Measurements from ENCODE around the gene TGFB2. TPM values are rescaled to one million over a fixed set of nuclear protein-coding genes. Genes with fewer than 3 reads are reported as not detected.

TGFB2 gene
- total RNA-seq, 4 donors from 2014 or later, result 3.3 to 9.4 (median 6.8) TPM

DNA sequence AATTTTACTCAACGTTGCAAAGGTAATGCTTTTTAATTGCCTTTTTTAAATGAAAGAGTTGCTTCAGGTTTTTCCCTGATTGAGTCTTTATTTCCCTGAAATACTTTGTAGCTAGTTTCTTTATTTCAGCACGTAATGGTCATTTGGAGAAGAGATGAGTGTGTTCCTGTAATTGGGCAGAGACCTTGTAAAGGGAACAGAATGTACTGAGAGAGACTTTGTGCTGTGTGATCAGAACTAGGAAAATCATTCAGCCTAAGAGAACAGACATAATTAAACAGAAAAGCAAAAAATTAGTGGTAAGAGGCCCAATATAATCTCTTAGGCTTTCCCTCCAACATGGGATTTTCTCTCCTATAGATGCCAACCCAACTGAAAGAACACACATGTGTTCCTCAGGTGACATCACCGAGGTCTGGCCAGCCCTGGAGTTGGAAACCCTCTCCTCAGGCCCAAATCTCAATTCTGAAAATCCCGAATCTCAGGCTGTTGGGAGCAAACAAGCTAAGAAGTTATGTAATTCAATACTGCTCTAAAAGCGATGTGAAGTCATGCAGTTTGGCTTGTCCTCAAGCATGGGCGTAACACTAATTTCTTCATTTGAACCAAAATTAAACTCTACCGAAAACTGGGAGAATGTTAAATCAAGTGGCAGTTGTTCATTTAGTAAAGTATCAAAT is 102.0 kb downstream of the TGFB2 start:
- Histone ChIP-seq H3K9me3 (no peaks in the 10 kb centered on the region), H3K36me3 (no peaks in the 10 kb centered on the region), H3K4me1 (no peaks in the 10 kb centered on the region), H3K27ac (peak overlapping the region in 3 of 4 donors; percentile 62 to 69 (median 69)), H3K4me3 (no peak overlapping the region), H3K27me3 (no peaks in the 10 kb centered on the region)
- 58 to 68% methylated on average over 4 to 7 of the region's 7 CpGs for WGBS, 2 donors (ENCODE audit: low coverage in 1 of 2)
- TF ChIP-seq EP300 (IDR thresholded peaks at IDR 0.05), result no peak
- no peak for TF ChIP-seq POLR2A (IDR thresholded peaks at IDR 0.05)
- TF ChIP-seq, protein P1, sequence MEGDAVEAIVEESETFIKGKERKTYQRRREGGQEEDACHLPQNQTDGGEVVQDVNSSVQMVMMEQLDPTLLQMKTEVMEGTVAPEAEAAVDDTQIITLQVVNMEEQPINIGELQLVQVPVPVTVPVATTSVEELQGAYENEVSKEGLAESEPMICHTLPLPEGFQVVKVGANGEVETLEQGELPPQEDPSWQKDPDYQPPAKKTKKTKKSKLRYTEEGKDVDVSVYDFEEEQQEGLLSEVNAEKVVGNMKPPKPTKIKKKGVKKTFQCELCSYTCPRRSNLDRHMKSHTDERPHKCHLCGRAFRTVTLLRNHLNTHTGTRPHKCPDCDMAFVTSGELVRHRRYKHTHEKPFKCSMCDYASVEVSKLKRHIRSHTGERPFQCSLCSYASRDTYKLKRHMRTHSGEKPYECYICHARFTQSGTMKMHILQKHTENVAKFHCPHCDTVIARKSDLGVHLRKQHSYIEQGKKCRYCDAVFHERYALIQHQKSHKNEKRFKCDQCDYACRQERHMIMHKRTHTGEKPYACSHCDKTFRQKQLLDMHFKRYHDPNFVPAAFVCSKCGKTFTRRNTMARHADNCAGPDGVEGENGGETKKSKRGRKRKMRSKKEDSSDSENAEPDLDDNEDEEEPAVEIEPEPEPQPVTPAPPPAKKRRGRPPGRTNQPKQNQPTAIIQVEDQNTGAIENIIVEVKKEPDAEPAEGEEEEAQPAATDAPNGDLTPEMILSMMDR (IDR thresholded peaks at IDR 0.05), result no peak
- TF ChIP-seq POLR2AphosphoS5 (IDR thresholded peaks at IDR 0.05), result peak; percentile 81
- peak; percentile 88 for ATAC-seq

DNA sequence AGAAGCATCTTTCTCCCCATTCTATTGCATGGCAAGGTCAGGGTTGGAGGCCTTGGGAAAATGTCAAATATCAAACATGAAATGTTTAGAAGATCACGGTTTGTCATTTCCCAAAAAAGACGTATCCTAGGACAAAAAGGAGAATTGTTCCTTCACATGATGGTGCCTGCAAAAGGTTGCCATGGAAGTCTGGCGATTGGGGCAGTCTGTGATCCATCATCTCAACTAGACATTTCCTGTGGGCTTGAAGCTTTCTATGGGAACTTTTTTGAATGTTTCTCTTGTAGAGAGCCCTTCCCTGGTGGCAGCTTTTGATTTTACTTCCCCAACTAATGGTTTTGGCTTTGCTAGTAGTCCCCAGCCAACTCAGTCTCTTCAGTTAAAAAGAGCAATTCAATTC is 106.3 kb downstream of the TGFB2 start:
- 65 to 85% methylated on average over 3 of the region's 3 CpGs for WGBS, 2 donors (ENCODE audit: low coverage in 1 of 2)

DNA sequence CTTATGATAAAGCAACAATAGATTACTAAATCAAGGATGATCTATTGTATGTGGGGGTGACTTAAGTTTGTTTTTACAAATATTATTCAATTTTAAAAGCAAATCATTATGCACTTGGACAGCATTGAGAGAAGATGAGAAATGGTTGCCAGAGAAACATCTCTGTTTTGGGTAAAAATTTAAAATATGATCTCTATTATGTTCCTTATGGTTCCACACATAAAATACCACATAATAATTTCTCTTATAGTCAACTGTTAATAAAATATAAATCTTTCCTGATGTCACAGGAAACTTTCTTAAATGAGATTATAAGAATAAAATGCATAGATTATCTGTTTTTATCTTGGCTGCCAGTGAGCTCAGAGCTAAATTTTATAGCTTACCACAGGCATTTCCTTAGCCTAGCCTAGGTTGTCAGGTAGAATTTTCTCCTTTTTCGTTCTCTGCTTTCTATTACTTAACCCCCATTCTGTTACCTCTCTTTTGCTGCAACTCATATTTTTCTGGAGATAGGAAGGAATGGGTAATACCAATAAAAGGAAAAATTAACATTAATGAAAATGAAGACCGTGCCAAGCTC is 109.7 kb downstream of the TGFB2 start:
- Histone ChIP-seq H3K27me3 (no peaks in the 10 kb centered on the region), H3K27ac (no peak overlapping the region), H3K4me1 (peaks cover 0 to 12% (median 8%) of the 10 kb centered on the region in 3 donors), H3K9me3 (no peaks in the 10 kb centered on the region), H3K4me3 (no peak overlapping the region), H3K36me3 (no peaks in the 10 kb centered on the region)
- no peak for ATAC-seq
- 86 to 89% methylated on average over 2 of the region's 2 CpGs for whole genome bisulfite sequencing, 2 donors (ENCODE audit: low coverage in 1 of 2)
- TF ChIP-seq POLR2A (IDR thresholded peaks at IDR 0.05) (no peak), EP300 (IDR thresholded peaks at IDR 0.05) (no peak), POLR2AphosphoS5 (IDR thresholded peaks at IDR 0.05) (no peak)
- TF ChIP-seq, protein P1 (IDR thresholded peaks at IDR 0.05), result no peak

More for the DNA sequence above, 106.3 kb downstream of the TGFB2 start:
- no peak for ATAC-seq
- Histone ChIP-seq H3K4me1 (peaks cover 0 to 5% (median 0%) of the 10 kb centered on the region in 3 donors), H3K4me3 (no peak overlapping the region), H3K27ac (no peak overlapping the region), H3K27me3 (no peaks in the 10 kb centered on the region), H3K36me3 (no peaks in the 10 kb centered on the region), H3K9me3 (no peaks in the 10 kb centered on the region)
- TF ChIP-seq, protein P1 (IDR thresholded peaks at IDR 0.05), result no peak
- TF ChIP-seq POLR2A (IDR thresholded peaks at IDR 0.05) (no peak), POLR2AphosphoS5 (IDR thresholded peaks at IDR 0.05) (no peak), EP300 (IDR thresholded peaks at IDR 0.05) (no peak)

DNA sequence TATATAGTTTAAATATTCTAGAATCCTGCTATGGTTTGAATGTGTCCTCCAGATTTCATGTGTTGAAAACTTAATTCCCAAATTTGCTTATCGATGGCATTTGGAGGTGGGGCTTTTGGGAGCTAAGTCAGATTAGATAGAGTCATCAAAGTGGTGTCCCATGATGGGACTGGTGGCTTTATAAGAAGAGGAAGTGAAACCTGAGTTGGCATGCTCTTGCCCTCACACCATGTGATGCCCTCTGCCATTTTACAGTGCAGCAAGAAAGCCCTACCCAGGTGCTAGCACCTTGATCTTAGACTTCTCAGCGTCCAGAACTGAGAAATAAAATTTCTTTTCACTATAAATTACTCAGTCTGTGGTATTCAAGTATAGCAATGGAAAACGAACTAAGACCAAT is 111.3 kb downstream of the TGFB2 start:
- Histone ChIP-seq H3K9me3 (no peaks in the 10 kb centered on the region), H3K4me1 (peaks cover 10 to 28% (median 17%) of the 10 kb centered on the region in 3 donors), H3K27me3 (no peaks in the 10 kb centered on the region), H3K36me3 (no peaks in the 10 kb centered on the region), H3K4me3 (no peak overlapping the region), H3K27ac (no peak overlapping the region)
- 81 to 96% methylated on average over 2 to 3 of the region's 3 CpGs for WGBS, 2 donors (ENCODE audit: low coverage in 1 of 2)
- TF ChIP-seq, protein P1 (IDR thresholded peaks at IDR 0.05), result no peak
- TF ChIP-seq EP300 (IDR thresholded peaks at IDR 0.05) (no peak), POLR2A (IDR thresholded peaks at IDR 0.05) (no peak), POLR2AphosphoS5 (IDR thresholded peaks at IDR 0.05) (no peak)
- no peak for ATAC-seq

DNA sequence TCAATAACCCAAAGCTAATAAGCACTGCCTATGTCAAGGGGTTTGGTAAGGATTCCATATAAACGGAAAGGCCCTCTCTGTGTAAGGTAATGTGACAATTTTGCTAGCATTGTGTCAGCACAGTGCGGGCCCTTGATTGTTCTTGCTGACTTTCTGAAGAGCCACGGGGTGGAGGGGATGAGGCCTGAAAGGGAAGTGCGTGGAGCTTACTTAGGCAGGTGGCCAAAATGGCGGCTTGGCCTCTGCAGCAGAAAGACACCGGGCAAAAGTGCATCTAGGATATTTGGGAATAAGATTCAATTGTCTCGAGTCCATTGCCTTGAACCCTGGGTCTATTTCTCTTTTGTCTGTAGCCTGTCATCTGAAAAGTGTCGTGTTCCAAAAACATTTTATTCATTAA is 114.3 kb downstream of the TGFB2 start:
- WGBS, 2 donors (ENCODE audit: low coverage in 1 of 2), result 39 to 43% methylated on average over 8 of the region's 8 CpGs
- TF ChIP-seq POLR2A (IDR thresholded peaks at IDR 0.05) (no peak), EP300 (IDR thresholded peaks at IDR 0.05) (no peak), POLR2AphosphoS5 (IDR thresholded peaks at IDR 0.05) (no peak)
- TF ChIP-seq, protein P1 (IDR thresholded peaks at IDR 0.05), result no peak
- Histone ChIP-seq H3K27me3 (no peaks in the 10 kb centered on the region), H3K36me3 (no peaks in the 10 kb centered on the region), H3K4me1 (peaks cover 17 to 51% (median 21%) of the 10 kb centered on the region in 3 donors), H3K4me3 (no peak overlapping the region), H3K9me3 (no peaks in the 10 kb centered on the region), H3K27ac (peak overlapping the region; percentile 71 to 87 (median 83))
- no peak for ATAC-seq

All from gastroesophageal sphincter (tissue), 4 donors.